Measurements from ENCODE around the gene BEAN1.

- TF ChIP-seq ZNF331 (CRISPR knock-in tag; IDR thresholded peaks at IDR 0.05; ENCODE audit: low read depth) (no peak), REST (IDR thresholded peaks at IDR 0.05; ENCODE audit: unreplicated experiment) (no peak), CTCF (conservative IDR thresholded peaks at IDR 0.05; ENCODE audit: low read depth in 2 of 2) (no peak), EZH2 (IDR thresholded peaks at IDR 0.05; ENCODE audit: low read depth, unreplicated experiment) (no peak), CREB1 (CRISPR knock-in tag; IDR thresholded peaks at IDR 0.05; ENCODE audit: low read depth) (no peak), EZH2phosphoT487 (IDR thresholded peaks at IDR 0.05; ENCODE audit: unreplicated experiment) (no peak), POLR2AphosphoS5 (IDR thresholded peaks at IDR 0.05; ENCODE audit: low read depth) (no peak), ETS1 (IDR thresholded peaks at IDR 0.05) (no peak), JUNB (IDR thresholded peaks at IDR 0.05; ENCODE audit: unreplicated experiment) (no peak)
These were observed 31.2 kb downstream of the BEAN1 start for GRCh38 chr16:66458292-66458691.

Data from GM23338 (cell line).